ENCODE data around the gene OR4D10.

- TF ChIP-seq, protein P1, sequence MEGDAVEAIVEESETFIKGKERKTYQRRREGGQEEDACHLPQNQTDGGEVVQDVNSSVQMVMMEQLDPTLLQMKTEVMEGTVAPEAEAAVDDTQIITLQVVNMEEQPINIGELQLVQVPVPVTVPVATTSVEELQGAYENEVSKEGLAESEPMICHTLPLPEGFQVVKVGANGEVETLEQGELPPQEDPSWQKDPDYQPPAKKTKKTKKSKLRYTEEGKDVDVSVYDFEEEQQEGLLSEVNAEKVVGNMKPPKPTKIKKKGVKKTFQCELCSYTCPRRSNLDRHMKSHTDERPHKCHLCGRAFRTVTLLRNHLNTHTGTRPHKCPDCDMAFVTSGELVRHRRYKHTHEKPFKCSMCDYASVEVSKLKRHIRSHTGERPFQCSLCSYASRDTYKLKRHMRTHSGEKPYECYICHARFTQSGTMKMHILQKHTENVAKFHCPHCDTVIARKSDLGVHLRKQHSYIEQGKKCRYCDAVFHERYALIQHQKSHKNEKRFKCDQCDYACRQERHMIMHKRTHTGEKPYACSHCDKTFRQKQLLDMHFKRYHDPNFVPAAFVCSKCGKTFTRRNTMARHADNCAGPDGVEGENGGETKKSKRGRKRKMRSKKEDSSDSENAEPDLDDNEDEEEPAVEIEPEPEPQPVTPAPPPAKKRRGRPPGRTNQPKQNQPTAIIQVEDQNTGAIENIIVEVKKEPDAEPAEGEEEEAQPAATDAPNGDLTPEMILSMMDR (conservative IDR thresholded peaks at IDR 0.05; ENCODE audit: low read depth, low read length), result peak; percentile 74
- TF ChIP-seq POLR2A (IDR thresholded peaks at IDR 0.05; ENCODE audit: low read depth, low read length) (no peak), RCOR1 (IDR thresholded peaks at IDR 0.05; ENCODE audit: insufficient replicate concordance, low read length) (no peak)
Measured at GRCh38 chr11:59429924-59430516, 43.1 kb upstream of the OR4D10 start.
